HEK293T (cell line): ENCODE results near the gene SDR42E2.
"Not testable (repeated sequence)": the region's sequence is repeated elsewhere in the genome, so short reads cannot be mapped to it uniquely, and the experiment has no call there.

ENCODE experiments used
- CTCF ChIA-PET: fragments of 350-600 bp; formaldehyde crosslinking; extraction: SDS; loops from one replicate; lab custom pipeline; 2021; ENCODE audit warnings: antibody characterized with exemption, inconsistent platforms; lab: Yijun Ruan, JAX
- POLR2A ChIA-PET: fragments of 350-600 bp; formaldehyde crosslinking; extraction: SDS; loops from one replicate; lab custom pipeline; 2020; ENCODE audit warnings: antibody characterized with exemption, inconsistent platforms; lab: Yijun Ruan, JAX
- DNase-seq: peaks from one replicate; pipeline ENCODE4 v3.0.0; 2012; ENCODE audit warnings: mixed read lengths; ENCODE audit errors: extremely low spot score
- ARNT ChIP-seq: fragments of 450-650 bp; IDR thresholded peaks from 2 replicates; pipeline ENCODE4 v1.6.1; 2017; ENCODE audit warnings: mild to moderate bottlenecking
- BHLHE40 ChIP-seq: fragments of 450-650 bp; IDR thresholded peaks from 2 replicates; pipeline ENCODE4 v1.6.1; 2016; ENCODE audit warnings: mild to moderate bottlenecking, moderate library complexity, borderline replicate concordance
- CTBP1 ChIP-seq: fragments of 450-650 bp; IDR thresholded peaks from 2 replicates; pipeline ENCODE4 v1.6.1; 2016; ENCODE audit warnings: borderline replicate concordance
- ELF4 ChIP-seq: fragments of 450-650 bp; IDR thresholded peaks from 2 replicates; pipeline ENCODE4 v1.6.1; 2017; ENCODE audit warnings: antibody characterized with exemption
- FOXA1 ChIP-seq: fragments of 450-650 bp; IDR thresholded peaks from 2 replicates; pipeline ENCODE4 v1.6.1; 2016; ENCODE audit warnings: mild to moderate bottlenecking
- FOXK2 ChIP-seq: fragments of 450-650 bp; IDR thresholded peaks from 2 replicates; pipeline ENCODE4 v1.6.1; 2016; ENCODE audit warnings: mild to moderate bottlenecking
- FOXM1 ChIP-seq: fragments of 450-650 bp; IDR thresholded peaks from 2 replicates; pipeline ENCODE4 v1.6.1; 2017; ENCODE audit warnings: mild to moderate bottlenecking, borderline replicate concordance
- HDGF ChIP-seq: fragments of 450-650 bp; IDR thresholded peaks from 2 replicates; pipeline ENCODE4 v1.6.1; 2017; ENCODE audit warnings: antibody characterized with exemption, borderline replicate concordance
- L3MBTL2 ChIP-seq: fragments of 450-650 bp; conservative IDR thresholded peaks from 2 replicates; pipeline ENCODE4 v1.6.1; 2016; ENCODE audit warnings: mild to moderate bottlenecking
- LEF1 ChIP-seq: fragments of 450-650 bp; IDR thresholded peaks from 2 replicates; pipeline ENCODE4 v1.6.1; 2017; ENCODE audit warnings: mild to moderate bottlenecking, borderline replicate concordance
- NFRKB ChIP-seq: fragments of 450-650 bp; IDR thresholded peaks from 2 replicates; pipeline ENCODE4 v1.6.1; 2016; ENCODE audit warnings: mild to moderate bottlenecking, moderate library complexity
- SP1 ChIP-seq: fragments of 450-650 bp; IDR thresholded peaks from 2 replicates; pipeline ENCODE4 v1.6.1; 2017
- SUZ12 ChIP-seq: fragments of 450-650 bp; IDR thresholded peaks from 2 replicates; pipeline ENCODE4 v1.6.1; 2016; ENCODE audit warnings: mild to moderate bottlenecking
- TARDBP ChIP-seq: fragments of 450-650 bp; IDR thresholded peaks from 2 replicates; pipeline ENCODE4 v1.6.1; 2016
- ZNF384 ChIP-seq: fragments of 450-650 bp; IDR thresholded peaks from 2 replicates; pipeline ENCODE4 v1.6.1; 2016
- TF ChIP-seq, protein P1 (sequence below): fragments of 450-650 bp; IDR thresholded peaks from 2 replicates; pipeline ENCODE4 v1.6.1; 2016

Gene SDR42E2

DNA sequence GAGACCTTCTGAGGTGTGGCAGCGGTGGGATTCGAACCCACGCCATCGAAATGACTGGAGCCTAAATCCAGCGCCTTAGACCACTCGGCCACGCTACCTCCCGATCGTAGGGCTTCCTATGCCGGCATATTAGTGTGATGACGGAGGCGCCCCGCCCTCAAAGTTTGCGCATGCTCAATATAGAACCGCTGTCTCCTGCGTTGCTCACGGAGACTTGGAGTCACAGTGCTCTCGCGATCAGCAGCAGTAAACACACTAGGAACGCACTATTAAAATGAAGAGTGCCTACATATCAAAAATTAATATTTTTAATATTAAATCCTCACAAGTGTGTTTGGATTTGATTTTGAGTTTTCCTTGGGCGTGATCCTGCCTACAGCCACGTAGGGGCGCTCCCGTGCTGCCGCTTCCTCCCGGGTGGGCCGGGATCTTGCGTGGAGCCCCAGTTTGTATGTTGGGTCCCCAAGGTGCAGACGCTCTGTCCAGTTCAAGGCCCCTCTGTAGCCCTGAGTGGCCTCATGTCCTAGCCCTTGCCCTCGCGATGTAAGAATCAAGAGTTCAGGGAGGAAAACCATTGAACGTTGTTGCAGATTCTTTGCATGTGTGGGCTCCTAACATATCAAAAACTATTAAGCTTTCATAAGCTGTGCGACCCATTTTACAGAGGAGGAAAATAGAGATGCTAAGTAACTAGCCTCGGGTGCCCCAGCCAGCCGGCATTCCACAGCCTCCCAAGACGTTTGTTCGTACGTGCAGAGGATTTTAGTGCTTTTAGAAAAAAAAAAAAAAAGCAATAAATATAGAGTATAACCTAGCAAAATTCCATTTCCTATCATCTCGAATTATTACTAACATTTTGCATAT, 33.6 kb downstream of the SDR42E2 start:
- TF ChIP-seq TARDBP (0 out of 2 replicates have a peak, but pooled peaks have one; percentile 37), ELF4 (no peak), ZNF384 (peak; percentile 52; the same call in 1 of the 2 replicates)
- peak; percentile 73 for DNase-seq
- ChIA-PET CTCF (interaction anchor here (0.6 to 0.8 kb wide), 3 partner anchors 12 to 110 kb away, joined by 3 to 4 read pairs (median 3); no protein-coding TSS in a partner anchor), POLR2A (no interaction called here)

DNA sequence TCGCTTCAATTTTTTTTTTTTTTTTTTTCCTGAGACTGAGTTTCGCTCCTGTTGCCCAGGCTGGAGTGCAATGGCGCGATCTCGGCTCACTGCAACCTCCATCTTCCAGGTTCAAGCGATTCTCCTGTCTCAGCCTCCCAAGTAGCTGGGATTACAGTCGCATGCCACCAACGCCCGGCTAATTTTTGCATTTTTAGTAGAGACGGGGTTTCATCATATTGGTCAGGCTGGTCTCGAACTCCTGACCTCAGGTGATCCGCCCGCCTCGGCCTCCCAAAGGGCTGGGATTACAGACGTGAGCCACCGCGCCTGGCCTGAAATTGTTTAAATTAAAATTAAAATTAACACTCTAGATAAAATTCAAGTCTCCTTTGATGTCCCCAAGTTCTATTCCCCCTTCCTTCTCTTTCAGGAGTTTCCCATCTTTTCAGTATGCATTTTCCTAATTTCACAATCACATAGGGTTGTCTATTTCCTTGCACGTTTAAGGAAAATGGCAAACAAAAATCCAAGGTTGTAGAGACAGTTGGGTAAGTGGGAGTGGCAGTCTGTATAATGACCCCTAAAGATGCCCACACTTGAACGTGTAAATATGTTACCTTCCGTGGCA, 34.4 kb downstream of the SDR42E2 start:
- CTCF ChIA-PET: interaction anchor here (0.6 to 0.8 kb wide), 3 partner anchors 11 to 110 kb away, joined by 3 to 4 read pairs (median 3); no protein-coding TSS in a partner anchor
- DNase-seq, POLR2A ChIA-PET: not testable (repeated sequence)

DNA sequence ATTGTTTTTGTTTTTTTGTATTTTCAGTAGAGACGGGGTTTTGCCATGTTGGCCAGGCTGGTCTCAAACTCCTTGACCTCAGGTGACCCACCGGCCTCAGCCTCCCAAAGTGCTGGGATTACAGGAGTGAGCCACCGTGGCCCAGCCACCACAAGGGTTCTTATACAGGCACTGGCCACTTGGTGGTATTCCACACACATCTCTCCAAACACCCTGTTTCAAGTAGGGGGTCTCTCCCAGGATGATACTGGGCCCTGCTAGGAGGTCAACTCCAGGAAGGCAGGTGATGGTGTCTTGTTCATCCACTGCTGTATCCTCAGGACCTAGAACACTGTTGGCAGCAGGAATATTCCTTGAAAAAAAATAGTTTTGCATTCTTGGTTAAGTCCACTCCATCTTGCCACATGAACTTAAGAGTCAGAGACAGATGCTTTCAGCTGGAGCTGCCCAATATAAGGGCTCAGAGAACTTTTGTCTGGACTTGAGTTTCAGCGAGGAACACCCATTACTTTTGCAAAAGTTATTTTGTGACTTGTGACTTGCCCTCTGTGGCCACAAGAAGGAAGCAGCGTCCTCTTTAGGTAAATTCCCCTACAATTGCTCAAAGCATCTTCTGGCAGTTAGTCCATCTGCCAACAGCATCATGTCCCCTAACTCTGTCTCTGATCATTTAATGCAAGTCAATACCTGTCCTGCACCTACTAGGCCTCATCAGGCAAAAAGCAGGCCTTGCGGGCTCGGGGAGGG, 36.4 kb downstream of the SDR42E2 start:
- TF ChIP-seq HDGF (no peak), L3MBTL2 (no peak), ELF4 (no peak), LEF1 (no peak), NFRKB (no peak), ZNF384 (no peak), FOXA1 (no peak), CTBP1 (no peak)
- ChIA-PET CTCF (interaction anchor here (0.8 kb wide), 1 partner anchor 99 kb away, joined by 3 read pairs; the partner anchor contains the start of gene POLR3E), POLR2A (no interaction called here)
- DNase-seq: peak; percentile 4

DNA sequence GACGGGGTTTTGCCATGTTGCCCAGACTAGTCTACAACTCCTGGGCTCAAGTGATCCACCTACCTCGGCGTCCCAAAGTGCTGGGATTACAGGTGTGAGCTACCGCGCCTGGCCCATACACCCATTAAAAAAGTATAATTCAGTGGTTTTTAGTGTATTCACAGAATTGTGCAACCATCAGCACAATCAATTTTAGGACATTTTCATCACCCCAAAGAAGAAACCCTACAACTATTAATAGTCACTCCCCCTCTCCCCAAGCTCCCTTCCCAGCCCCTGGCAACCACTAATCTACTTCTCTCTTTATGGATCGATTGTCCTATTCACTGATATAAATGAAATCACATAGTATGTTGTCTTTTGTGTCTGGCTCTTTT, 39.9 kb downstream of the SDR42E2 start:
- ChIA-PET POLR2A (interaction anchor here (1.9 kb wide), 1 partner anchor 10 kb away, joined by 4 read pairs; no protein-coding TSS in a partner anchor), CTCF (no interaction called here)
- DNase-seq: no peak
- no peak for TF ChIP-seq SUZ12
- no peak for TF ChIP-seq SP1
- no peak for TF ChIP-seq HDGF
- TF ChIP-seq L3MBTL2: no peak
- TF ChIP-seq ARNT: no peak
- TF ChIP-seq FOXA1: no peak
- TF ChIP-seq ELF4: no peak
- TF ChIP-seq FOXM1: no peak
- TF ChIP-seq, protein P1, sequence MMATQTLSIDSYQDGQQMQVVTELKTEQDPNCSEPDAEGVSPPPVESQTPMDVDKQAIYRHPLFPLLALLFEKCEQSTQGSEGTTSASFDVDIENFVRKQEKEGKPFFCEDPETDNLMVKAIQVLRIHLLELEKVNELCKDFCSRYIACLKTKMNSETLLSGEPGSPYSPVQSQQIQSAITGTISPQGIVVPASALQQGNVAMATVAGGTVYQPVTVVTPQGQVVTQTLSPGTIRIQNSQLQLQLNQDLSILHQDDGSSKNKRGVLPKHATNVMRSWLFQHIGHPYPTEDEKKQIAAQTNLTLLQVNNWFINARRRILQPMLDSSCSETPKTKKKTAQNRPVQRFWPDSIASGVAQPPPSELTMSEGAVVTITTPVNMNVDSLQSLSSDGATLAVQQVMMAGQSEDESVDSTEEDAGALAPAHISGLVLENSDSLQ: no peak
- no peak for TF ChIP-seq CTBP1

DNA sequence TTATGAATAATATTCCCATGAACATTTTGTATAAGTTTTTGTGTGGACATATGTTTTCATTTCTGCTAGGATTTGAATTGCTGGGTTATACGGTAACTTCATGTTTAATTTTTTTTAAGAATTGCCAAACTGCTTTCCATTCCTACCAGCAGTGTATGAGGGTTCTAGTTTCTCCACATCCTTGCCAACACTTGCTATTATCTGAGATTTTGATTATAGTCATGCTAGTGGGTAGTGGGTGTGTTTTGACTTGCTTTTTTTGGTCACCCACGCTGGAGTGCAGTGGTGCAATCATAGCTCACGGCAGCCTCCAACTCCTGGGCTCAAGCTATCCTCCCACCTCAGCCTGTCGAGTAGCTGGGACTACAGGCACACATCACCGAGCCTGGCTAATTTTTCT, 40.8 kb downstream of the SDR42E2 start:
- TF ChIP-seq CTBP1: no peak
- TF ChIP-seq ZNF384: no peak
- DNase-seq: no peak
- ChIA-PET CTCF (no interaction called here), POLR2A (no interaction called here)

DNA sequence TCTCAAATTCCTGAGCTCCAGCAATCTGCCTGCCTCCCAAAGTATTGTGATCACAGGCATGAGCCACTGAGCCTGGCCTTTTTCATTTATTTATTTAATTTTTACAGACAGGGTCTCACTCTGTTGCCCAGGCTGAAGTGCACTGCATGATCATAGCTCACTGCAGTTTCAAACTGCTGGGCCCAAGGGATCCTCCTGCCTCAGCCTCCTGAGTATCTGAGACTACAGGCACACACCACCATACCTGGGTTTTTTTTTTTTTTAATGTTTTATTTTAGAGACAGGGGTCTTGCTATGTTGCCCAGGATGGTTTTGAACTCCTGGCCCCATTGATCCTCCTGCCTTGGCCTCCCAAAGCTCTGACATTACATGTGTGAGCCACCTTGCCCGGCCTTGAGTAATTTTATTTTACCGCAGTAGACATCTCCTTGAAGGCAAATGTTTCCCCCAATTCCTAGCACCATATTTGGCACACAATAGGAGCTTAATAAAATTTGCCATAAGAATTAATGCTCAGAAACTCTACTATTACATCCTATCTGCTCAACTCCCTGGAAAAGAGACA, 41.9 kb downstream of the SDR42E2 start:
- ChIA-PET POLR2A (interaction anchor here (1.0 kb wide), 1 partner anchor 9 kb away, joined by 3 read pairs; no protein-coding TSS in a partner anchor), CTCF (no interaction called here)
- no peak for DNase-seq

More for the DNA sequence above, 41.9 kb downstream of the SDR42E2 start:
- TF ChIP-seq SUZ12 (no peak), FOXK2 (no peak), BHLHE40 (no peak), TARDBP (no peak), HDGF (no peak), ELF4 (no peak), ZNF384 (no peak)
- TF ChIP-seq, protein P1: no peak
